ENCODE results near the gene RBM14.

- TF ChIP-seq CTCF (IDR thresholded peaks at IDR 0.05) = no peak
- no peak for TF ChIP-seq POLR2A (IDR thresholded peaks at IDR 0.05)
These were observed 16.2 kb upstream of the RBM14 start for GRCh38 chr11:66600219-66600618.

All from body of pancreas (tissue), 4 donors.